Stimulated activated CD8-positive, alpha-beta memory T cell treated with anti-CD3 and anti-CD28 coated beads, Interleukin-12 subunit alpha, Interleukin-12 subunit beta, amount 100 ng/mL, for 24 hours (primary cell): Measurements from ENCODE around the gene HECW1.

Experiments used
- DNase-seq: peaks from one replicate; pipeline ENCODE4 v3.0.0-alpha.2; 2020; ENCODE audit errors: extremely low read depth

Gene HECW1

GRCh38 chr7:43148161-43148731, 35.8 kb downstream of the HECW1 start:
- no peak for DNase-seq

GRCh38 chr7:43151076-43151475, 38.6 kb downstream of the HECW1 start:
- no peak for DNase-seq

- DNase-seq = no peak
Observed at GRCh38 chr7:43152696-43153095, 40.2 kb downstream of the HECW1 start.

GRCh38 chr7:43155636-43156035, 43.2 kb downstream of the HECW1 start:
- DNase-seq = no peak

GRCh38 chr7:43163885-43164284, 51.4 kb downstream of the HECW1 start:
- no peak for DNase-seq

GRCh38 chr7:43164757-43165156, 52.3 kb downstream of the HECW1 start:
- no peak for DNase-seq

- no peak for DNase-seq
Observed at GRCh38 chr7:43166686-43167085, 54.2 kb downstream of the HECW1 start.

GRCh38 chr7:43169076-43169475, 56.6 kb downstream of the HECW1 start:
- DNase-seq = no peak

GRCh38 chr7:43170571-43170970, 58.1 kb downstream of the HECW1 start:
- no peak for DNase-seq

- no peak for DNase-seq
Observed at GRCh38 chr7:43175570-43176200, 63.2 kb downstream of the HECW1 start.

- DNase-seq = no peak
Observed at GRCh38 chr7:43179393-43179792, 66.9 kb downstream of the HECW1 start.

GRCh38 chr7:43192806-43193460, 80.5 kb downstream of the HECW1 start:
- DNase-seq = no peak

- no peak for DNase-seq
Observed at GRCh38 chr7:43193893-43194292, 81.4 kb downstream of the HECW1 start.

- DNase-seq = no peak
Observed at GRCh38 chr7:43195256-43195655, 82.8 kb downstream of the HECW1 start.

GRCh38 chr7:43195768-43196167, 83.3 kb downstream of the HECW1 start:
- DNase-seq = no peak

- no peak for DNase-seq
Observed at GRCh38 chr7:43196379-43196778, 83.9 kb downstream of the HECW1 start.

- DNase-seq = no peak
Observed at GRCh38 chr7:43198016-43198415, 85.6 kb downstream of the HECW1 start.

GRCh38 chr7:43198599-43199090, 86.2 kb downstream of the HECW1 start:
- no peak for DNase-seq

- DNase-seq = no peak
Observed at GRCh38 chr7:43199371-43200160, 87.1 kb downstream of the HECW1 start.

GRCh38 chr7:43201912-43202311, 89.5 kb downstream of the HECW1 start:
- no peak for DNase-seq

GRCh38 chr7:43204081-43204480, 91.6 kb downstream of the HECW1 start:
- DNase-seq = no peak

GRCh38 chr7:43205171-43205795, 92.8 kb downstream of the HECW1 start:
- no peak for DNase-seq
